MM.1S (cell line): Measurements from ENCODE around the gene CD276.
A peak's percentile ranks its signal among the peaks of the same experiment; 100 is the strongest.

ENCODE experiments used
- DNase-seq: peaks from one replicate; pipeline ENCODE4 v3.0.0-alpha.2; 2015
- H2AFZ ChIP-seq: fragments of 300-600 bp; sonication (generic); 2 replicates; pipeline ENCODE4 v1.6.0; 2016; ENCODE audit warnings: antibody characterized with exemption, low read length
- H3F3A ChIP-seq: fragments of 300-600 bp; sonication (generic); 2 replicates; pipeline ENCODE4 v1.6.1; 2016; ENCODE audit warnings: mild to moderate bottlenecking, antibody characterized with exemption, low read length, moderate library complexity, mixed read lengths; ENCODE audit not compliant: insufficient read depth
- H3K27ac ChIP-seq: fragments of 300-600 bp; sonication (generic); 2 replicates; pipeline ENCODE4 v1.5.1; 2016; ENCODE audit warnings: mild to moderate bottlenecking, low read length
- H3K27me3 ChIP-seq: fragments of 300-600 bp; sonication (generic); replicated peaks from 2 replicates; pipeline ENCODE4 v1.6.0; 2016; ENCODE audit warnings: low read length; ENCODE audit not compliant: insufficient read depth
- H3K36me3 ChIP-seq: fragments of 300-600 bp; sonication (generic); replicated peaks from 2 replicates; pipeline ENCODE4 v1.6.1; 2016; ENCODE audit warnings: mild to moderate bottlenecking, low read length, mixed read lengths; ENCODE audit not compliant: insufficient read depth
- H3K4me1 ChIP-seq: fragments of 300-600 bp; sonication (generic); 2 replicates; pipeline ENCODE4 v1.6.1; 2016; ENCODE audit warnings: low read length, mixed read lengths
- H3K4me2 ChIP-seq: fragments of 300-600 bp; sonication (generic); 2 replicates; pipeline ENCODE4 v1.6.0; 2016; ENCODE audit warnings: low read depth, low read length
- H3K4me3 ChIP-seq: fragments of 300-600 bp; sonication (generic); 2 replicates; pipeline ENCODE4 v1.5.1; 2016; ENCODE audit warnings: low read length, mixed read lengths
- H3K79me2 ChIP-seq: fragments of 300-600 bp; sonication (generic); 2 replicates; pipeline ENCODE4 v1.6.1; 2016; ENCODE audit warnings: mixed run types, low read length, mixed read lengths
- H3K9ac ChIP-seq: fragments of 300-600 bp; sonication (generic); 2 replicates; pipeline ENCODE4 v1.6.1; 2016; ENCODE audit warnings: low read length, mixed read lengths
- H3K9me2 ChIP-seq: fragments of 300-600 bp; sonication (generic); replicated peaks from 2 replicates; pipeline ENCODE4 v1.6.1; 2016; ENCODE audit warnings: mild to moderate bottlenecking, low read length, mixed read lengths; ENCODE audit not compliant: insufficient read depth
- H3K9me3 ChIP-seq: fragments of 300-600 bp; sonication (generic); replicated peaks from 2 replicates; pipeline ENCODE4 v1.6.1; 2016; ENCODE audit warnings: mild to moderate bottlenecking, low read length, mixed read lengths; ENCODE audit not compliant: insufficient read depth
- H4K20me1 ChIP-seq: fragments of 300-600 bp; sonication (generic); 2 replicates; pipeline ENCODE4 v1.6.1; 2016; ENCODE audit warnings: mild to moderate bottlenecking, low read length, moderate library complexity, mixed read lengths; ENCODE audit not compliant: insufficient read depth
- CTCF ChIP-seq: fragments of 300-600 bp; sonication (generic); IDR thresholded peaks from 2 replicates; pipeline ENCODE4 v1.5.1; 2016; ENCODE audit warnings: antibody characterized with exemption, low read length, mixed read lengths
- EZH2 ChIP-seq: fragments of 300-600 bp; sonication (generic); optimal IDR thresholded peaks from 2 replicates; pipeline ENCODE3; 2017; ENCODE audit warnings: low read depth, mild to moderate bottlenecking, antibody characterized with exemption, low read length, mixed read lengths
- EZH2phosphoT487 ChIP-seq: fragments of 300-600 bp; sonication (generic); IDR thresholded peaks from 2 replicates; pipeline ENCODE4 v1.6.1; 2018; ENCODE audit warnings: antibody characterized with exemption, low read length

The CD276 gene

DNA sequence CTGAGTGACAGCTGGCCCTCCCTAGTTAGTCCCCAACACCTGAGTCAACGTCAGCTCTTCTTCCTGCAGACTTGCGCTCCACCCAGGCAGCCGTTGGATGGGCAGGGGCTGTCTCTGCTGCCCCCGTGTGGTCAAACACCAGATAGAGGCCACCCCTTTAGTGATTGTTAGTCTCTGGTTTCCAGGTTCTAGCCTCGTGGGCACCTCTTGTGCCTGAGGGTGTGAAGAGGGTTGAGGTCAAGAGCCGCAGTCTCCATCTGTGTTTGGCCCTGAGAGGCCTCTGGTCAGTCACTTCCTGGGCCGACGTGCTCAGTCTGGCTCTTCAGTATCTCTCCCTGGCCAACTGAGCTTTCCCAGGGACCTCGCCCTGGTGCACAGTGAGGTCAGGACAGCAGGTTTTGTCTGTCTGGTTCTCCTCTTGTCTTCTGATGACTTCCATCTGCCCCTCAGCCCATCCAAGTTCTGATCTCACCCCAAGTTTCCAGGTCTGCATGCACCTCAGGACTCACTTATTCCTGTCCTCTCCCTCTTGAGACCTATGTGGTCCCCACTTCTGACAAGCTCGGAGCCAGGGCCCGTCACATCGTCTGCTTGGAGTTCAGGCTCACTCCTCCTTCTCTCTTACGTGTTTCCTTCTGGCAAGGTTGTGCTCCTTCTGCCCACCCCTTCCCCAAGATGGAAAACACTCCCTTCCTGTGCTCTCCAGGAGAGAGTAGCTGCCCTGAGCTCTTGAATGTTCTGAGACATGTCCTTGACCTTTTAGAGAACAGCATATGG, 20.9 kb downstream of the CD276 start:
- Histone ChIP-seq H3K4me1 (no peaks in the 10 kb centered on the region), H3K4me3 (no peak overlapping the region), H4K20me1 (0 out of 2 replicates have a peak, but pooled peaks cover under 1% of the 10 kb centered on the region), H3K9ac (no peak overlapping the region), H3K9me2 (no peaks in the 10 kb centered on the region), H3K27me3 (no peaks in the 10 kb centered on the region), H3K9me3 (no peaks in the 10 kb centered on the region), H3K27ac (no peak overlapping the region), H3K4me2 (no peak overlapping the region), H2AFZ (no peak overlapping the region), H3F3A (no peaks in the 10 kb centered on the region), H3K36me3 (no peaks in the 10 kb centered on the region), H3K79me2 (no peaks in the 10 kb centered on the region)
- TF ChIP-seq EZH2phosphoT487: no peak
- TF ChIP-seq CTCF: peak; percentile 86
- no peak for TF ChIP-seq EZH2
- DNase-seq: peak; percentile 59

- Histone ChIP-seq H3K4me1 (no peaks in the 10 kb centered on the region), H3K9me2 (no peaks in the 10 kb centered on the region), H3K27ac (no peak overlapping the region), H3K9me3 (no peaks in the 10 kb centered on the region), H3K4me2 (no peak overlapping the region), H2AFZ (no peak overlapping the region), H3K79me2 (no peaks in the 10 kb centered on the region), H3K27me3 (no peaks in the 10 kb centered on the region), H4K20me1 (no peaks in the 10 kb centered on the region), H3F3A (no peaks in the 10 kb centered on the region), H3K4me3 (no peak overlapping the region), H3K9ac (no peak overlapping the region), H3K36me3 (no peaks in the 10 kb centered on the region)
- no peak for DNase-seq
- no peak for TF ChIP-seq CTCF
- no peak for TF ChIP-seq EZH2phosphoT487
- no peak for TF ChIP-seq EZH2
These were observed 24.5 kb downstream of the CD276 start for GRCh38 chr15:73708691-73709090.

DNA sequence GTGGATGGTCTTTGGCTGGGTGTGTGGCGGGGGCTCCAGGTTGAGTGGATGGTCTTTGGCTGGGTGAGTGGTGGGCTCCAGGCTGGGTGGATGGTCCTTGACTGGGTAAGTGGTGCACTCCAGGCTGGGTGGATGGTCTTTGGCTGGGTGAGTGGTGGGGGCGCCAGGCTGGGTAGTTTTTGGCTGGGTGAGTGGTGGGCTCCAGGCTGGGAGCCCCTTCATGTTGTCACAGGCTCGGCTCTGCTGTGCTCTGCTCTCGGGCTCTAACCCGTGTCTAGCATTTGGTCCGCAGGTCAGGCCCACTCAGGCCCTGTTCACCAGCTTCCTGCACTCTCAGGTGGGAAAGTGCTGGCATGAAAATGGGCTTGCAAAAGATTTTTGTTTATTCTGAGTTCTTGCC, 25.1 kb downstream of the CD276 start:
- DNase-seq: no peak
- no peaks in the 10 kb centered on the region for H3K9me2 ChIP-seq
- H3K9ac ChIP-seq: no peak overlapping the region
- no peaks in the 10 kb centered on the region for H3K9me3 ChIP-seq
- no peak overlapping the region for H3K27ac ChIP-seq
- H3K4me3 ChIP-seq: no peak overlapping the region
- no peak overlapping the region for H2AFZ ChIP-seq
- H4K20me1 ChIP-seq: no peaks in the 10 kb centered on the region
- H3K79me2 ChIP-seq: no peaks in the 10 kb centered on the region
- H3K4me1 ChIP-seq: no peaks in the 10 kb centered on the region
- no peaks in the 10 kb centered on the region for H3K27me3 ChIP-seq
- no peak overlapping the region for H3K4me2 ChIP-seq
- H3K36me3 ChIP-seq: no peaks in the 10 kb centered on the region
- no peaks in the 10 kb centered on the region for H3F3A ChIP-seq
- TF ChIP-seq EZH2 (no peak), CTCF (no peak), EZH2phosphoT487 (no peak)
